ENCODE results near the gene HOMER3.
"Not testable (repeated sequence)": the region's sequence is repeated elsewhere in the genome, so short reads cannot be mapped to it uniquely, and the experiment has no call there.

The HOMER3 gene

GRCh38 chr19:18903156-18904037 lies 37.6 kb downstream of the HOMER3 start:
- TF ChIP-seq ZNF70 (CRISPR knock-in tag; IDR thresholded peaks at IDR 0.05): no peak
- TF ChIP-seq CSDC2 (CRISPR knock-in tag; IDR thresholded peaks at IDR 0.05): no peak
- no peak for TF ChIP-seq ARNTL (CRISPR knock-in tag; IDR thresholded peaks at IDR 0.05; ENCODE audit: borderline replicate concordance, low read depth)
- TF ChIP-seq TOX (CRISPR knock-in tag; IDR thresholded peaks at IDR 0.05; ENCODE audit: borderline replicate concordance): no peak
- no peak for TF ChIP-seq TSHZ2 (CRISPR knock-in tag; IDR thresholded peaks at IDR 0.05)
- no peak for TF ChIP-seq TCF4 (CRISPR knock-in tag; IDR thresholded peaks at IDR 0.05; ENCODE audit: borderline replicate concordance)
- TF ChIP-seq ZC3H10 (CRISPR knock-in tag; IDR thresholded peaks at IDR 0.05): no peak
- no peak for TF ChIP-seq ESRRG (CRISPR knock-in tag; IDR thresholded peaks at IDR 0.05)
- TF ChIP-seq OSR1 (CRISPR knock-in tag; IDR thresholded peaks at IDR 0.05): no peak
- TF ChIP-seq ZNF565 (CRISPR knock-in tag; conservative IDR thresholded peaks at IDR 0.05; ENCODE audit: low read depth): no peak
- no peak for TF ChIP-seq ZFP3 (CRISPR knock-in tag; IDR thresholded peaks at IDR 0.05)
- no peak for TF ChIP-seq ISL1 (CRISPR knock-in tag; IDR thresholded peaks at IDR 0.05)
- TF ChIP-seq ZFP30 (CRISPR knock-in tag; IDR thresholded peaks at IDR 0.05): no peak
- no peak for TF ChIP-seq GLIS3 (CRISPR knock-in tag; IDR thresholded peaks at IDR 0.05)
- no peak for TF ChIP-seq RARB (CRISPR knock-in tag; IDR thresholded peaks at IDR 0.05)
- no peak for TF ChIP-seq PPARA (CRISPR knock-in tag; IDR thresholded peaks at IDR 0.05; ENCODE audit: borderline replicate concordance)
- TF ChIP-seq BACH2 (CRISPR knock-in tag; IDR thresholded peaks at IDR 0.05; ENCODE audit: borderline replicate concordance): no peak
- no peak for TF ChIP-seq ZNF8 (CRISPR knock-in tag; IDR thresholded peaks at IDR 0.05)
- no peak for TF ChIP-seq CREB5 (CRISPR knock-in tag; IDR thresholded peaks at IDR 0.05; ENCODE audit: low read depth)
- ATAC-seq: no peak

GRCh38 chr19:18902519-18902918 lies 38.5 kb downstream of the HOMER3 start:
- ATAC-seq: not testable (repeated sequence)

GRCh38 chr19:18901491-18901890 lies 39.5 kb downstream of the HOMER3 start:
- TF ChIP-seq SNAI2 (CRISPR knock-in tag; IDR thresholded peaks at IDR 0.05) (no peak), PATZ1 (CRISPR knock-in tag; IDR thresholded peaks at IDR 0.05; ENCODE audit: borderline replicate concordance) (no peak), ESRRG (CRISPR knock-in tag; IDR thresholded peaks at IDR 0.05) (no peak)

GRCh38 chr19:18900700-18901481 lies 40.1 kb downstream of the HOMER3 start:
- no peak for ATAC-seq
- TF ChIP-seq TSHZ2 (CRISPR knock-in tag; IDR thresholded peaks at IDR 0.05) (no peak), POU6F1 (CRISPR knock-in tag; IDR thresholded peaks at IDR 0.05; ENCODE audit: borderline replicate concordance, low read depth) (no peak), PATZ1 (CRISPR knock-in tag; IDR thresholded peaks at IDR 0.05; ENCODE audit: borderline replicate concordance) (no peak), ARNTL (CRISPR knock-in tag; IDR thresholded peaks at IDR 0.05; ENCODE audit: borderline replicate concordance, low read depth) (no peak), RARB (CRISPR knock-in tag; IDR thresholded peaks at IDR 0.05) (no peak), ZNF70 (CRISPR knock-in tag; IDR thresholded peaks at IDR 0.05) (no peak), OSR1 (CRISPR knock-in tag; IDR thresholded peaks at IDR 0.05) (no peak), ZNF8 (CRISPR knock-in tag; IDR thresholded peaks at IDR 0.05) (no peak), ZFP3 (CRISPR knock-in tag; IDR thresholded peaks at IDR 0.05) (no peak), BACH2 (CRISPR knock-in tag; IDR thresholded peaks at IDR 0.05; ENCODE audit: borderline replicate concordance) (no peak)

More at GRCh38 chr19:18901491-18901890, 39.5 kb downstream of the HOMER3 start:
- ATAC-seq: no peak

Measured in SK-N-SH treated with all-trans-retinoic acid at 6 μM for 48 hours (cell line).